ENCODE data around the gene HEATR5B.

GRCh38 chr2:37102588-37102987 lies 18.4 kb upstream of the HEATR5B start:
- no peak for TF ChIP-seq POLR2AphosphoS5 (IDR thresholded peaks at IDR 0.05; ENCODE audit: low read depth, low read length)
- TF ChIP-seq TAF1 (IDR thresholded peaks at IDR 0.05; ENCODE audit: borderline replicate concordance, low read depth, low read length), result no peak
